ENCODE measurements around the gene PRKAG2.

The PRKAG2 gene

GRCh38 chr7:151894111-151895007 lies 17.4 kb upstream of the PRKAG2 start:
- peaks cover 2% of the 10 kb centered on the region for H3K4me1 ChIP-seq (ENCODE audit: control insufficient read depth, insufficient read depth, low read length)
- no peaks in the 10 kb centered on the region for H3K9me3 ChIP-seq (ENCODE audit: control insufficient read depth in 2 of 2, low read length in 2 of 2)
- no peak overlapping the region for H3K27ac ChIP-seq (ENCODE audit: low read length)
- no peak overlapping the region for H3K9ac ChIP-seq (ENCODE audit: low read length in 2 of 2)
- H3K27me3 ChIP-seq (ENCODE audit: control insufficient read depth in 1 of 2, insufficient read depth in 2 of 2, low read length in 2 of 2) = peaks cover 2 to 9% of the 10 kb centered on the region in 2 donors
- H3K36me3 ChIP-seq (ENCODE audit: control insufficient read depth in 2 of 2, insufficient read depth in 2 of 2, low read length in 2 of 2) = no peaks in the 10 kb centered on the region
- H3K4me3 ChIP-seq (ENCODE audit: low read length in 2 of 2) = no peak overlapping the region

GRCh38 chr7:151893405-151893923 lies 16.5 kb upstream of the PRKAG2 start:
- no peak overlapping the region for H3K27ac ChIP-seq (ENCODE audit: low read length)
- no peak overlapping the region for H3K9ac ChIP-seq (ENCODE audit: low read length in 2 of 2)
- no peaks in the 10 kb centered on the region for H3K36me3 ChIP-seq (ENCODE audit: control insufficient read depth in 2 of 2, insufficient read depth in 2 of 2, low read length in 2 of 2)
- H3K4me3 ChIP-seq (ENCODE audit: low read length in 2 of 2) = no peak overlapping the region
- no peaks in the 10 kb centered on the region for H3K9me3 ChIP-seq (ENCODE audit: control insufficient read depth in 2 of 2, low read length in 2 of 2)
- H3K4me1 ChIP-seq (ENCODE audit: control insufficient read depth, insufficient read depth, low read length) = peaks cover 2% of the 10 kb centered on the region
- peaks cover 2 to 8% of the 10 kb centered on the region in 2 donors for H3K27me3 ChIP-seq (ENCODE audit: control insufficient read depth in 1 of 2, insufficient read depth in 2 of 2, low read length in 2 of 2)

- no peaks in the 10 kb centered on the region for H3K9me3 ChIP-seq (ENCODE audit: control insufficient read depth in 2 of 2, low read length in 2 of 2)
- no peak overlapping the region for H3K9ac ChIP-seq (ENCODE audit: low read length in 2 of 2)
- H3K27ac ChIP-seq (ENCODE audit: low read length) = no peak overlapping the region
- peaks cover 2% of the 10 kb centered on the region for H3K4me1 ChIP-seq (ENCODE audit: control insufficient read depth, insufficient read depth, low read length)
- no peaks in the 10 kb centered on the region for H3K36me3 ChIP-seq (ENCODE audit: control insufficient read depth in 2 of 2, insufficient read depth in 2 of 2, low read length in 2 of 2)
- peaks cover 2 to 8% of the 10 kb centered on the region in 2 donors for H3K27me3 ChIP-seq (ENCODE audit: control insufficient read depth in 1 of 2, insufficient read depth in 2 of 2, low read length in 2 of 2)
- no peak overlapping the region for H3K4me3 ChIP-seq (ENCODE audit: low read length in 2 of 2)
These were observed 14.8 kb upstream of the PRKAG2 start for GRCh38 chr7:151891753-151892152.

- peaks cover 0 to 8% of the 10 kb centered on the region in 2 donors for H3K27me3 ChIP-seq (ENCODE audit: control insufficient read depth in 1 of 2, insufficient read depth in 2 of 2, low read length in 2 of 2)
- H3K27ac ChIP-seq (ENCODE audit: low read length) = no peak overlapping the region
- peaks cover 2% of the 10 kb centered on the region for H3K4me1 ChIP-seq (ENCODE audit: control insufficient read depth, insufficient read depth, low read length)
- no peaks in the 10 kb centered on the region for H3K36me3 ChIP-seq (ENCODE audit: control insufficient read depth in 2 of 2, insufficient read depth in 2 of 2, low read length in 2 of 2)
- no peaks in the 10 kb centered on the region for H3K9me3 ChIP-seq (ENCODE audit: control insufficient read depth in 2 of 2, low read length in 2 of 2)
- no peak overlapping the region for H3K9ac ChIP-seq (ENCODE audit: low read length in 2 of 2)
- no peak overlapping the region for H3K4me3 ChIP-seq (ENCODE audit: low read length in 2 of 2)
These were observed 14.3 kb upstream of the PRKAG2 start for GRCh38 chr7:151891182-151891581.

GRCh38 chr7:151890355-151891004 lies 13.6 kb upstream of the PRKAG2 start:
- no peak overlapping the region for H3K9ac ChIP-seq (ENCODE audit: low read length in 2 of 2)
- H3K4me1 ChIP-seq (ENCODE audit: control insufficient read depth, insufficient read depth, low read length) = peaks cover 2% of the 10 kb centered on the region
- H3K9me3 ChIP-seq (ENCODE audit: control insufficient read depth in 2 of 2, low read length in 2 of 2) = no peaks in the 10 kb centered on the region
- H3K27me3 ChIP-seq (ENCODE audit: control insufficient read depth in 1 of 2, insufficient read depth in 2 of 2, low read length in 2 of 2) = peaks cover under 1 to 11% of the 10 kb centered on the region in 2 donors
- H3K27ac ChIP-seq (ENCODE audit: low read length) = no peak overlapping the region
- H3K36me3 ChIP-seq (ENCODE audit: control insufficient read depth in 2 of 2, insufficient read depth in 2 of 2, low read length in 2 of 2) = no peaks in the 10 kb centered on the region
- no peak overlapping the region for H3K4me3 ChIP-seq (ENCODE audit: low read length in 2 of 2)

GRCh38 chr7:151889406-151890354 lies 12.8 kb upstream of the PRKAG2 start:
- Histone ChIP-seq H3K4me1 (ENCODE audit: control insufficient read depth, insufficient read depth, low read length) (no peaks in the 10 kb centered on the region), H3K27ac (ENCODE audit: low read length) (no peak overlapping the region), H3K4me3 (ENCODE audit: low read length in 2 of 2) (no peak overlapping the region), H3K27me3 (ENCODE audit: control insufficient read depth in 1 of 2, insufficient read depth in 2 of 2, low read length in 2 of 2) (peaks cover 5 to 11% of the 10 kb centered on the region in 2 donors), H3K9ac (ENCODE audit: low read length in 2 of 2) (no peak overlapping the region), H3K9me3 (ENCODE audit: control insufficient read depth in 2 of 2, low read length in 2 of 2) (no peaks in the 10 kb centered on the region), H3K36me3 (ENCODE audit: control insufficient read depth in 2 of 2, insufficient read depth in 2 of 2, low read length in 2 of 2) (no peaks in the 10 kb centered on the region)

- no peaks in the 10 kb centered on the region for H3K4me1 ChIP-seq (ENCODE audit: control insufficient read depth, insufficient read depth, low read length)
- no peaks in the 10 kb centered on the region for H3K9me3 ChIP-seq (ENCODE audit: control insufficient read depth in 2 of 2, low read length in 2 of 2)
- H3K27ac ChIP-seq (ENCODE audit: low read length) = no peak overlapping the region
- no peak overlapping the region for H3K9ac ChIP-seq (ENCODE audit: low read length in 2 of 2)
- no peaks in the 10 kb centered on the region for H3K36me3 ChIP-seq (ENCODE audit: control insufficient read depth in 2 of 2, insufficient read depth in 2 of 2, low read length in 2 of 2)
- no peak overlapping the region for H3K4me3 ChIP-seq (ENCODE audit: low read length in 2 of 2)
- peaks cover 5 to 11% of the 10 kb centered on the region in 2 donors for H3K27me3 ChIP-seq (ENCODE audit: control insufficient read depth in 1 of 2, insufficient read depth in 2 of 2, low read length in 2 of 2)
These were observed 11.5 kb upstream of the PRKAG2 start for GRCh38 chr7:151888079-151889067.

GRCh38 chr7:151886783-151887182 lies 9.9 kb upstream of the PRKAG2 start:
- peaks cover 5 to 13% of the 10 kb centered on the region in 2 donors for H3K27me3 ChIP-seq (ENCODE audit: control insufficient read depth in 1 of 2, insufficient read depth in 2 of 2, low read length in 2 of 2)
- H3K4me1 ChIP-seq (ENCODE audit: control insufficient read depth, insufficient read depth, low read length) = no peaks in the 10 kb centered on the region
- no peaks in the 10 kb centered on the region for H3K36me3 ChIP-seq (ENCODE audit: control insufficient read depth in 2 of 2, insufficient read depth in 2 of 2, low read length in 2 of 2)
- no peaks in the 10 kb centered on the region for H3K9me3 ChIP-seq (ENCODE audit: control insufficient read depth in 2 of 2, low read length in 2 of 2)
- no peak overlapping the region for H3K27ac ChIP-seq (ENCODE audit: low read length)
- no peak overlapping the region for H3K9ac ChIP-seq (ENCODE audit: low read length in 2 of 2)
- no peak overlapping the region for H3K4me3 ChIP-seq (ENCODE audit: low read length in 2 of 2)

GRCh38 chr7:151885202-151885580 lies 8.3 kb upstream of the PRKAG2 start:
- Histone ChIP-seq H3K27ac (ENCODE audit: low read length) (no peak overlapping the region), H3K4me3 (ENCODE audit: low read length in 2 of 2) (no peak overlapping the region), H3K27me3 (ENCODE audit: control insufficient read depth in 1 of 2, insufficient read depth in 2 of 2, low read length in 2 of 2) (peaks cover 5% of the 10 kb centered on the region in 2 donors), H3K36me3 (ENCODE audit: control insufficient read depth in 2 of 2, insufficient read depth in 2 of 2, low read length in 2 of 2) (no peaks in the 10 kb centered on the region), H3K9me3 (ENCODE audit: control insufficient read depth in 2 of 2, low read length in 2 of 2) (no peaks in the 10 kb centered on the region), H3K4me1 (ENCODE audit: control insufficient read depth, insufficient read depth, low read length) (no peaks in the 10 kb centered on the region), H3K9ac (ENCODE audit: low read length in 2 of 2) (no peak overlapping the region)

Data from stomach smooth muscle (tissue), 2 donors.